Trophoblast cell (in vitro differentiated cells and primary cell): ENCODE measurements around the gene CFP.

Experiments
- DNase-seq, 2 donors: peaks; one replicate each; pipeline ENCODE4 v3.0.0-alpha.2; 2016
- H2AFZ ChIP-seq: 2 replicates; pipeline ENCODE4 v1.6.1; 2013; ENCODE audit warnings: low read length, moderate library complexity, mild to moderate bottlenecking; ENCODE audit not compliant: insufficient read depth, poor library complexity
- H2AK5ac ChIP-seq: 2 replicates; pipeline ENCODE4 v1.6.1; 2013; ENCODE audit warnings: mild to moderate bottlenecking, low read length
- H2BK120ac ChIP-seq: 2 replicates; pipeline ENCODE4 v1.6.1; 2013; ENCODE audit warnings: low read length, mild to moderate bottlenecking, moderate library complexity; ENCODE audit not compliant: insufficient read depth, poor library complexity
- H2BK12ac ChIP-seq: 2 replicates; pipeline ENCODE4 v1.6.1; 2013; ENCODE audit warnings: mild to moderate bottlenecking, low read length, moderate library complexity
- H2BK5ac ChIP-seq: 2 replicates; pipeline ENCODE4 v1.6.1; 2013; ENCODE audit warnings: low read length, low read depth, moderate library complexity, mild to moderate bottlenecking; ENCODE audit not compliant: poor library complexity
- H3K14ac ChIP-seq: 2 replicates; pipeline ENCODE4 v1.6.1; 2013; ENCODE audit warnings: mild to moderate bottlenecking, low read length
- H3K18ac ChIP-seq: 2 replicates; pipeline ENCODE4 v1.6.1; 2013; ENCODE audit warnings: mild to moderate bottlenecking, low read length
- H3K23ac ChIP-seq: 2 replicates; pipeline ENCODE4 v1.6.1; 2013; ENCODE audit warnings: low read length
- H3K27ac ChIP-seq: 2 replicates; pipeline ENCODE4 v1.5.1; 2013; ENCODE audit warnings: low read depth, mild to moderate bottlenecking, inconsistent platforms, low read length, moderate library complexity
- H3K27me3 ChIP-seq: 2 replicates; pipeline ENCODE4 v1.6.1; 2013; ENCODE audit warnings: inconsistent platforms, mild to moderate bottlenecking, low read length, moderate library complexity; ENCODE audit not compliant: insufficient read depth
- H3K36me3 ChIP-seq, 2 experiments: 1 replicate in 1 of 2; 2 replicates in 1 of 2; pipeline ENCODE4 v1.6.1; 2013; ENCODE audit warnings: low read length in 2 of 2, mild to moderate bottlenecking in 2 of 2, moderate library complexity in 1 of 2; ENCODE audit not compliant: insufficient read depth in 2 of 2, control insufficient read depth in 1 of 2
- H3K4ac ChIP-seq: 2 replicates; pipeline ENCODE4 v1.6.1; 2013; ENCODE audit warnings: low read depth, mild to moderate bottlenecking, low read length, moderate library complexity
- H3K4me1 ChIP-seq, 2 experiments: 1 replicate in 1 of 2; 2 replicates in 1 of 2; pipeline ENCODE4 v1.6.1; 2013; ENCODE audit warnings: low read length in 2 of 2, mild to moderate bottlenecking in 2 of 2, moderate library complexity in 1 of 2; ENCODE audit not compliant: insufficient read depth in 2 of 2, control insufficient read depth in 1 of 2
- H3K4me2 ChIP-seq: 2 replicates; pipeline ENCODE4 v1.6.1; 2013; ENCODE audit warnings: inconsistent platforms, mild to moderate bottlenecking, low read length, moderate library complexity
- H3K4me3 ChIP-seq: 2 replicates; pipeline ENCODE4 v1.5.1; 2013; ENCODE audit warnings: mild to moderate bottlenecking, low read depth, low read length, inconsistent platforms
- H3K79me1 ChIP-seq: one replicate; pipeline ENCODE4 v1.6.1; 2013; ENCODE audit warnings: low read length
- H3K79me2 ChIP-seq: 2 replicates; pipeline ENCODE4 v1.6.1; 2013; ENCODE audit warnings: low read length, mild to moderate bottlenecking; ENCODE audit not compliant: control insufficient read depth, insufficient read depth, poor library complexity
- H3K9ac ChIP-seq: 2 replicates; pipeline ENCODE4 v1.6.1; 2013; ENCODE audit warnings: mild to moderate bottlenecking, low read length
- H3K9me3 ChIP-seq: 2 replicates; pipeline ENCODE4 v1.6.1; 2013; ENCODE audit warnings: low read depth, mild to moderate bottlenecking, control low read depth, inconsistent platforms, low read length; ENCODE audit not compliant: insufficient read depth
- H4K12ac ChIP-seq: 2 replicates; pipeline ENCODE4 v1.6.1; 2013; ENCODE audit warnings: low read depth, mild to moderate bottlenecking, low read length, moderate library complexity
- H4K8ac ChIP-seq: 2 replicates; pipeline ENCODE4 v1.6.1; 2013; ENCODE audit warnings: low read depth, mild to moderate bottlenecking, low read length, moderate library complexity
- H4K91ac ChIP-seq: one replicate; pipeline ENCODE4 v1.6.1; 2013; ENCODE audit warnings: low read depth, mild to moderate bottlenecking, low read length, moderate library complexity
- WGBS: extraction: QIAGEN DNeasy Blood & Tissue Kit; methylation state at CpG from one replicate; pipeline ENCODE4 v1.1.7; 2013; ENCODE audit warnings: missing lambda C conversion rate; ENCODE audit not compliant: insufficient read length, insufficient coverage; ENCODE audit errors: extremely low coverage; 5-methylcytosine and 5-hydroxymethylcytosine counted together

Gene CFP

DNA sequence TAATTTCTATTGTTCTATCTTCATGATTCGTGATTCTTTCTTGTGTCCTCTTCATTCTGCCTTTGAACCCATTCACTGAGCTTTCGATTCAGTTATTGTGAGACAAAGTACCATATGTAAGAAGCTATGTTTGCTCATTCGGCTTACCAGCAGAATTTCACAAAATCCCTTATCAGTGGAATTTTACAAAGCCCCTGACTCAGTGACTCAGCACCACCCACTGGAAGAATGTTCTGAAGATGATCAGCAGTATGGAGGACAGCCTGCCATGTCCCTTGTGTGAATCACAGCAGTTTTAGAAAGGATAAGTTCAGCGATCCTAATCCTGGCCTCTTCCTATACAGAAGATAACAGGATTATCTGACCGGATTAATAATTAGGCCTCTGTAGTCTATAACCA lies 35.0 kb upstream of the CFP start:
- Histone ChIP-seq H3K4ac (no peak overlapping the region), H2BK120ac (no peak overlapping the region), H3K9ac (no peak overlapping the region), H3K79me1 (no peaks in the 10 kb centered on the region), H4K91ac (no peak overlapping the region), H4K8ac (no peak overlapping the region), H3K4me3 (no peak overlapping the region), H3K14ac (no peak overlapping the region), H3K4me2 (no peak overlapping the region), H2BK5ac (no peak overlapping the region), H2AFZ (no peak overlapping the region), H2AK5ac (no peak overlapping the region), H3K9me3 (no peaks in the 10 kb centered on the region), H3K36me3 (no peaks in the 10 kb centered on the region), H3K18ac (no peak overlapping the region), H2BK12ac (no peak overlapping the region), H3K27ac (no peak overlapping the region), H4K12ac (no peak overlapping the region), H3K79me2 (no peaks in the 10 kb centered on the region), H3K4me1 (peaks cover 0 to 3% of the 10 kb centered on the region in 2 experiments), H3K27me3 (no peaks in the 10 kb centered on the region), H3K23ac (no peak overlapping the region)
- no CpG with 5 or more reads among the region's 5 CpGs for WGBS
- DNase-seq, result peak; percentile 40 to 80

- H3K23ac ChIP-seq, result no peak overlapping the region
- no peak overlapping the region for H3K14ac ChIP-seq
- peaks cover 0 to 3% of the 10 kb centered on the region in 2 experiments for H3K4me1 ChIP-seq
- peak; percentile 75 to 87 for DNase-seq
- H3K27me3 ChIP-seq, result no peaks in the 10 kb centered on the region
- H4K12ac ChIP-seq, result no peak overlapping the region
- H3K9ac ChIP-seq, result no peak overlapping the region
- no peak overlapping the region for H2BK120ac ChIP-seq
- H3K18ac ChIP-seq, result no peak overlapping the region
- H3K9me3 ChIP-seq, result no peaks in the 10 kb centered on the region
- no peak overlapping the region for H2AK5ac ChIP-seq
- H2BK12ac ChIP-seq, result no peak overlapping the region
- H3K4ac ChIP-seq, result no peak overlapping the region
- no peak overlapping the region for H2BK5ac ChIP-seq
- H3K79me2 ChIP-seq, result no peaks in the 10 kb centered on the region
- no CpG with 5 or more reads among the region's 1 CpG for WGBS
- no peak overlapping the region for H3K4me2 ChIP-seq
- H3K36me3 ChIP-seq, result peaks cover 0 to 5% of the 10 kb centered on the region in 2 experiments
- H2AFZ ChIP-seq, result no peak overlapping the region
- no peak overlapping the region for H3K4me3 ChIP-seq
- peaks cover 4% of the 10 kb centered on the region for H3K79me1 ChIP-seq
- no peak overlapping the region for H4K91ac ChIP-seq
- no peak overlapping the region for H4K8ac ChIP-seq
- no peak overlapping the region for H3K27ac ChIP-seq
These were observed 32.5 kb upstream of the CFP start for GRCh38 chrX:47662144-47662657.

DNA sequence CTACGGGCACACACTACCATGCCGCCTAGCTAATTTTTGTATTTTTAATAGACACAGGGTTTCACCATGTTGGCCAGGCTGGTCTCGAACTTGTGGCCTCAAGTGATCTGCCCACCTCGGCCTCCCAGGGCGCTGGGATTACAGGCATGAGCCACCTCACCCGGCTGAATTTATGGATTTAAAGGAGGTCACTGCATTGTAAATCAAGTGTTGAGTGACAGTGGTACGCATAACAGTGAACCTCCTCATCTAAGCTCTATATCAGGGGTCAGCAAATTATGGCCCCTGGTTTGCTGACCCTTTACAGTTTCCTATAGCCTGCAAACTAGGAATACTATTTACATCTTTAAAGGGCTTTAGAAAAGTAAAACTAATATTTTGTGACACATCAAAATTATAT lies 31.8 kb upstream of the CFP start:
- H4K8ac ChIP-seq, result no peak overlapping the region
- no peak overlapping the region for H4K91ac ChIP-seq
- H3K79me1 ChIP-seq, result peaks cover 4% of the 10 kb centered on the region
- peaks cover 0 to 3% of the 10 kb centered on the region in 2 experiments for H3K4me1 ChIP-seq
- no peak overlapping the region for H4K12ac ChIP-seq
- no peaks in the 10 kb centered on the region for H3K9me3 ChIP-seq
- no peak overlapping the region for H3K14ac ChIP-seq
- DNase-seq, result no peak
- H3K4ac ChIP-seq, result no peak overlapping the region
- H2BK12ac ChIP-seq, result no peak overlapping the region
- H3K9ac ChIP-seq, result no peak overlapping the region
- no peak overlapping the region for H2AFZ ChIP-seq
- no CpG with 5 or more reads among the region's 7 CpGs for WGBS
- H2BK5ac ChIP-seq, result no peak overlapping the region
- H3K4me3 ChIP-seq, result no peak overlapping the region
- H3K36me3 ChIP-seq, result peaks cover under 1 to 9% of the 10 kb centered on the region in 2 experiments
- H3K27ac ChIP-seq, result no peak overlapping the region
- H2BK120ac ChIP-seq, result no peak overlapping the region
- H3K79me2 ChIP-seq, result no peaks in the 10 kb centered on the region
- H3K4me2 ChIP-seq, result no peak overlapping the region
- H3K27me3 ChIP-seq, result no peaks in the 10 kb centered on the region
- H3K18ac ChIP-seq, result no peak overlapping the region
- H3K23ac ChIP-seq, result no peak overlapping the region
- no peak overlapping the region for H2AK5ac ChIP-seq

- Histone ChIP-seq H3K4me1 (peaks cover 0 to 3% of the 10 kb centered on the region in 2 experiments), H3K4me3 (no peak overlapping the region), H3K18ac (no peak overlapping the region), H3K79me2 (no peaks in the 10 kb centered on the region), H3K14ac (no peak overlapping the region), H2BK5ac (no peak overlapping the region), H3K79me1 (peaks cover 4% of the 10 kb centered on the region), H3K27me3 (no peaks in the 10 kb centered on the region), H4K8ac (peak overlapping the region; percentile 70), H4K91ac (no peak overlapping the region), H3K9ac (no peak overlapping the region), H3K23ac (no peak overlapping the region), H2AK5ac (no peak overlapping the region), H2BK120ac (no peak overlapping the region), H2AFZ (no peak overlapping the region), H3K36me3 (peaks cover 4 to 16% of the 10 kb centered on the region in 2 experiments), H4K12ac (peak overlapping the region; percentile 66), H3K9me3 (no peaks in the 10 kb centered on the region), H3K27ac (peak overlapping the region; percentile 86), H2BK12ac (no peak overlapping the region), H3K4me2 (peak overlapping the region; percentile 54), H3K4ac (no peak overlapping the region)
- no CpG with 5 or more reads among the region's 8 CpGs for WGBS
- DNase-seq, result no peak
These were observed 29.6 kb upstream of the CFP start for GRCh38 chrX:47659421-47659726.
